ENCODE measurements around the gene RNF40. TPM values are rescaled to one million over a fixed set of nuclear protein-coding genes. Genes with fewer than 3 reads are reported as not detected.

The RNF40 gene
- total RNA-seq, 4 donors from 2014 or later, result 53.8 to 81.1 (median 73.4) TPM

DNA sequence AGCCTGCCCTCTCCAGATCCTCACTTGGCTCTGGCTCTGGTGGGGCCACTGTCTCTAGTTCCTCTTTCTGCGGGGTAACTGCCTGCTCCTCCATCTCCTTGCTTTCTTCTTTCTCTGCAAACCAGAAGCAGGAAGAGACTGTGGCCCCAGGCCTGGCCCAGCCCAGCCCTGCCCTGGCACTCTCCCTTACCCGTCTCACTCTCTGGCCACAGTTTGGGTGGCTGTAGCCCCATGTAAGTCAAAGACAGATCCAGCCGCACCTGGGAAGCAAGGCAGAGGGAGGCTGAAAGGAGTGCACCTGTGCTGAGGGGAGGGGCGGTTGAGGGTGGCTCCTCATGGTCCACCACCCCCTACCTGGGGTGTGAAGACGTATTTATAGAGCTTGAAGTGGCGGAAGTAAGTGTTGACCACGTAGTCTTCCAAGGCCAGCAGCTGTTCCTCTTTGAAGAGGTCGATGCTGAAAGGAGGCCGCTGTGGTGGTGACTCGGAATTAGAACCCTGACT, 3.1 kb upstream of the RNF40 start:
- DNase-seq, result no peak
- Histone ChIP-seq H3K4me3 (no peak overlapping the region), H3K27ac (peak overlapping the region in 2 of 4 donors; percentile 36 to 44), H3K9me3 (no peaks in the 10 kb centered on the region), H3K4me1 (peaks cover 16 to 34% (median 18%) of the 10 kb centered on the region in 3 donors), H3K36me3 (peaks cover 10 to 56% (median 10%) of the 10 kb centered on the region in 3 donors), H3K27me3 (no peaks in the 10 kb centered on the region)
- TF ChIP-seq POLR2A (IDR thresholded peaks at IDR 0.05), result no peak
- TF ChIP-seq, protein P1, sequence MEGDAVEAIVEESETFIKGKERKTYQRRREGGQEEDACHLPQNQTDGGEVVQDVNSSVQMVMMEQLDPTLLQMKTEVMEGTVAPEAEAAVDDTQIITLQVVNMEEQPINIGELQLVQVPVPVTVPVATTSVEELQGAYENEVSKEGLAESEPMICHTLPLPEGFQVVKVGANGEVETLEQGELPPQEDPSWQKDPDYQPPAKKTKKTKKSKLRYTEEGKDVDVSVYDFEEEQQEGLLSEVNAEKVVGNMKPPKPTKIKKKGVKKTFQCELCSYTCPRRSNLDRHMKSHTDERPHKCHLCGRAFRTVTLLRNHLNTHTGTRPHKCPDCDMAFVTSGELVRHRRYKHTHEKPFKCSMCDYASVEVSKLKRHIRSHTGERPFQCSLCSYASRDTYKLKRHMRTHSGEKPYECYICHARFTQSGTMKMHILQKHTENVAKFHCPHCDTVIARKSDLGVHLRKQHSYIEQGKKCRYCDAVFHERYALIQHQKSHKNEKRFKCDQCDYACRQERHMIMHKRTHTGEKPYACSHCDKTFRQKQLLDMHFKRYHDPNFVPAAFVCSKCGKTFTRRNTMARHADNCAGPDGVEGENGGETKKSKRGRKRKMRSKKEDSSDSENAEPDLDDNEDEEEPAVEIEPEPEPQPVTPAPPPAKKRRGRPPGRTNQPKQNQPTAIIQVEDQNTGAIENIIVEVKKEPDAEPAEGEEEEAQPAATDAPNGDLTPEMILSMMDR (IDR thresholded peaks at IDR 0.05), result no peak
- intact Hi-C loops (cut with DNase I), result no loop called here
- WGBS, 2 donors, result 77 to 89% methylated on average over 5 to 8 of the region's 10 CpGs

DNA sequence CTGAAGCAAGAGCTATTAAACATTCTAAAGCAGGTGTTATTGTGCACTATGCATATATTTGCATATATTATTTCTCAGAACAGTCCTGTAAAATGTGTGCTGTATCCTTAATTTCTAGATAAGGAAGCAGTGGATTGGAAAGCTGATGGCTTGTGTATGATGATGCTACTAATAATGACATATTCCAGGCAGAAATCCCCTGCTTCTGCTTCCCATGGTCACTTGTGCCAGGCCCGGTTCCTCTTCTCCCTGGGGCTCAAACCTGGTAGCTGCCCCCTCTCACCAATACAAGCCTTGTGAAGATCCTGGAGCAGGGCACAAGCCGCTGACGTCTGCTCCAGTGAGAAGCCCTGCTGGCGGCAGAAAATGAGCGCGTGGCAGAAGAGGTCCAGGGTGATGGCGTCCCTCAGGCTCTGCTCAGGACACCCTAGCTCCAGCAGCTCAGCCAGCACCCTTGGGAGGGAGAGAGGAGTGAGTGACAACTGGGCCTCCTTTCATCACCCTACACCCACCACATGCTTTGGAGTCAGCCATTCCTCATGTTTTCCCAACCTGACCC, 2.0 kb upstream of the RNF40 start:
- 80 to 87% methylated on average over 2 to 7 of the region's 7 CpGs for WGBS, 2 donors
- Histone ChIP-seq H3K9me3 (no peaks in the 10 kb centered on the region), H3K4me1 (peaks cover 16 to 40% (median 18%) of the 10 kb centered on the region in 3 donors), H3K27me3 (no peaks in the 10 kb centered on the region), H3K4me3 (no peak overlapping the region), H3K36me3 (peaks cover 12 to 56% (median 15%) of the 10 kb centered on the region in 3 donors), H3K27ac (no peak overlapping the region)
- intact Hi-C loops (cut with DNase I), result no loop called here
- no peak for DNase-seq
- TF ChIP-seq POLR2A (IDR thresholded peaks at IDR 0.05), result no peak
- TF ChIP-seq, protein P1 (IDR thresholded peaks at IDR 0.05), result no peak

DNA sequence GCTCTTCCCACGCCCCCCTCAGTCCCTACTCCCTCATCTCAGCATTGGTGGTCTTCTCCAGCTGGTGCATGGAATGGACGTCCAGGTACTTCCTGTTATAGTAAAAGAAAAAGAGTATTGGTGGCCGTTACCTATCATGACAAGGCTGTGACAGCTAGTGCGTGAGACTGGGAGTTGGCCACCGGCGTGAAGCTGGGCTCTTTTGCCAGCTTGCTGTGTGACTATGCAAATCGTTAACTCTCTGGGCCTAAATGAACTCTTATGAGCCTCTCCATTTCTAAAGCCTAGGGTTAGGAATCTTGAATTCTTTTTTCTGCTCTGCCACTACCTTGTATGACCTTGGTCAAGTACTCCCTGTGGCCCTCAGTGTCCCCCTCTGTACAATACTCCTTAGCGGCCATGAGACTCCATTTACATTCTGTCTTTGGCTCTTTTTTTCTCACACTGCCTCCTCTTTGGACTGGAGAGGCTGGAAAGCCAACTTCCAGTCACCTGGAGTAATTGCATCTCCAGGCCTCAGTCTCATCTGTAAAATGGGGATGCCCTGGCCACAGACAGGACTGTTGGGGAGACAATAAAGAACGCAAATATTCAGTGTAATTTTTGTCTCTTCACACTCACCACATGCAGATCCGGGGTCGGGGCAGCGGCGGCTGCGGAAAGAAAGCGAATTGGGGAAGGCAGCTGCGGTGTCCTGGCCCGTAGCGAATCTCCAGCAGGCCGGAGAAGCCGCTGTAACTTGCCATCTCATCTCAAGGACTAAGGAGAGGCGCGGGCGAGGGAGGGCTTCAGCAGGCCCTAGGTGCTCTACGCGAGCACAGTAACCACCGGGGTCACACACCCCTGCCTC, 1.3 kb upstream of the RNF40 start:
- no peaks in the 10 kb centered on the region for H3K9me3 ChIP-seq
- H3K27me3 ChIP-seq, result no peaks in the 10 kb centered on the region
- TF ChIP-seq, protein P1 (IDR thresholded peaks at IDR 0.05), result no peak
- TF ChIP-seq POLR2A (IDR thresholded peaks at IDR 0.05), result no peak
- intact Hi-C loops (cut with DNase I), result no loop called here
- WGBS, 2 donors, result 30 to 31% methylated on average over 20 to 22 of the region's 26 CpGs
- H3K4me1 ChIP-seq, result peaks cover 16 to 40% (median 18%) of the 10 kb centered on the region in 3 donors
- H3K36me3 ChIP-seq, result peaks cover 19 to 56% (median 21%) of the 10 kb centered on the region in 3 donors
- DNase-seq, result no peak
- H3K27ac ChIP-seq, result peak overlapping the region; percentile 51 to 98 (median 94)
- H3K4me3 ChIP-seq, result peak overlapping the region; percentile 60 to 95 (median 84)

DNA sequence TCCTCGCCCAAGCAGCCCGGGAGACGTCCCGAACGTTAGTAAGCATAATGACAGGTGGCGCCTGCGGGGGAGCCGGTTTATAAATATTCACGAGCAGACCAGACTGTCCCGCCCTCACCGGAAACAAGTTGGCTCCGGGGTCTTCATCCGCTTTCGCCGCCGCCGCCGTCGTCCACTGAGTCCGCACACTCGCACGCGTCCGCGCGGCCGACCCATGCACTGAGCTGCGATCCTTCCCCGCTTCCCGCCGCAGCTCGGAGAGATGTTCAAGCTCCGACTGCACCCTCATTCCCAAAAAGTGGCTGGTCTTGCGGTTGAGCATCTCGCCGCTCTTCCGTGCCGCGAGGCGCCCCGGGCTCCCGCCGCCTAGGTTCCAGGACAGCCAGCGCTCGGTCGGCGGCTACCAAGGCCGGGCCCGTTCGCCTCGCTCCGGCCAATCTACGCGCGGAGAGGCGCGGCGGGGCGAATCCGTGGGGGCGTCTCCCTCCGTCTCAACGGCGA, 645 bp upstream of the RNF40 start:
- peak overlapping the region; percentile 51 to 98 (median 94) for H3K27ac ChIP-seq
- no peak for DNase-seq
- H3K36me3 ChIP-seq, result peaks cover 26 to 56% (median 27%) of the 10 kb centered on the region in 3 donors
- H3K27me3 ChIP-seq, result no peaks in the 10 kb centered on the region
- intact Hi-C loops (cut with DNase I), result no loop called here
- H3K4me3 ChIP-seq, result peak overlapping the region; percentile 60 to 95 (median 84)
- no peaks in the 10 kb centered on the region for H3K9me3 ChIP-seq
- H3K4me1 ChIP-seq, result peaks cover 16 to 40% (median 18%) of the 10 kb centered on the region in 3 donors
- WGBS, 2 donors, result 0% methylated on average over 17 of the region's 64 CpGs; no CpG with 5 or more reads in 1 of the 2 donors
- TF ChIP-seq POLR2A (IDR thresholded peaks at IDR 0.05), result no peak
- TF ChIP-seq, protein P1 (IDR thresholded peaks at IDR 0.05), result no peak
